Effector CD4-positive, alpha-beta T cell (primary cell): ENCODE measurements around the gene SLC2A1.

Experiments used
- DNase-seq: peaks from one replicate; pipeline ENCODE4 v3.0.0-alpha.2; 2020
- total RNA-seq: gene quantifications from one replicate; lab custom pipeline; 2026; lab: John Stamatoyannopoulos, UW

The SLC2A1 gene
- 141 reads per million, percentile 88 among the genes with 10 or more reads in this experiment for total RNA-seq

GRCh38 chr1:42958488-42959319 is at the start of gene SLC2A1:
Gene SLC2A1 (minus strand): TSS chr1:42958868. CDS start chr1:42958651, 217 bp downstream.
- peak; percentile 91 for DNase-seq

- no peak for DNase-seq
Observed at GRCh38 chr1:43007377-43008114, 48.9 kb upstream of the SLC2A1 start.

- DNase-seq = no peak
Observed at GRCh38 chr1:43005460-43006361, 47.0 kb upstream of the SLC2A1 start.

- DNase-seq = no peak
Observed at GRCh38 chr1:43004587-43005459, 46.2 kb upstream of the SLC2A1 start.

- DNase-seq = no peak
Observed at GRCh38 chr1:43002766-43003165, 44.1 kb upstream of the SLC2A1 start.

- DNase-seq = no peak
Observed at GRCh38 chr1:43002116-43002515, 43.4 kb upstream of the SLC2A1 start.

- DNase-seq = no peak
Observed at GRCh38 chr1:43001434-43001833, 42.8 kb upstream of the SLC2A1 start.

GRCh38 chr1:43000271-43000670 is 41.6 kb upstream of the SLC2A1 start:
- no peak for DNase-seq

GRCh38 chr1:42999308-42999707 is 40.6 kb upstream of the SLC2A1 start:
- no peak for DNase-seq

- no peak for DNase-seq
Observed at GRCh38 chr1:42998386-42998785, 39.7 kb upstream of the SLC2A1 start.

GRCh38 chr1:42996384-42996970 is 37.8 kb upstream of the SLC2A1 start:
- no peak for DNase-seq

GRCh38 chr1:42993502-42994136 is 35.0 kb upstream of the SLC2A1 start:
- DNase-seq = no peak

GRCh38 chr1:42992054-42992571 is 33.4 kb upstream of the SLC2A1 start:
- no peak for DNase-seq

- DNase-seq = no peak
Observed at GRCh38 chr1:42990757-42991346, 32.2 kb upstream of the SLC2A1 start.

- no peak for DNase-seq
Observed at GRCh38 chr1:42983693-42984092, 25.0 kb upstream of the SLC2A1 start.

GRCh38 chr1:42983253-42983652 is 24.6 kb upstream of the SLC2A1 start:
- no peak for DNase-seq

GRCh38 chr1:42982641-42983040 is 24.0 kb upstream of the SLC2A1 start:
- DNase-seq = no peak

- no peak for DNase-seq
Observed at GRCh38 chr1:42981871-42982270, 23.2 kb upstream of the SLC2A1 start.

- DNase-seq = no peak
Observed at GRCh38 chr1:42981255-42981805, 22.7 kb upstream of the SLC2A1 start.
